Measurements from ENCODE around the gene MACF1. TPM values are rescaled to one million over a fixed set of nuclear protein-coding genes. Genes with fewer than 3 reads are reported as not detected.

The MACF1 gene
- total RNA-seq, 2 donors from 2014 or later: 355 to 400 TPM

DNA sequence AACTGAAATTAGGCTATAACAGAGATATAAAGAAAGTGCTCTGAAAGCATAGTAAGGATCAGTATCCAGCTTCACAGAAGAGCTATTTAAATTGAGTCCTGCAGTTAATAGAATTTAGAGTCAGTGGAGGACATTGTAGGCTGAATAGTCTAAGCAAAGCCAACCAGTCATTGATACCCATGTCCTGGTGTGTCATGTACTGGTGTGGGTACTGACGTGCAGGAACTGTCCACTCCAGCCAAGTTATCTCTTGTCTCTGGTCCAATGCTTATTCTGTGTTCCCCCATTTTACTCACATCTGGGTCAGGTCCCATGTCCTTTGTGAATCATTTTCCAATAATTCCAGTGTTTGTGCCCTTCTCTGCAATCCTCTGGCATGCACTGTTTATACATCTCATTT, 90.0 kb downstream of the MACF1 start:
- DNase-seq (ENCODE audit: low spot score in 2 of 2) (no peak), ATAC-seq (no peak)
- H3K9me3 Mint-ChIP-seq: no peaks in the 10 kb centered on the region
- peak overlapping the region in 1 of 2 donors; percentile 56 for H3K27ac Mint-ChIP-seq
- H3K36me3 Mint-ChIP-seq: peaks cover 17 to 55% of the 10 kb centered on the region in 2 donors

DNA sequence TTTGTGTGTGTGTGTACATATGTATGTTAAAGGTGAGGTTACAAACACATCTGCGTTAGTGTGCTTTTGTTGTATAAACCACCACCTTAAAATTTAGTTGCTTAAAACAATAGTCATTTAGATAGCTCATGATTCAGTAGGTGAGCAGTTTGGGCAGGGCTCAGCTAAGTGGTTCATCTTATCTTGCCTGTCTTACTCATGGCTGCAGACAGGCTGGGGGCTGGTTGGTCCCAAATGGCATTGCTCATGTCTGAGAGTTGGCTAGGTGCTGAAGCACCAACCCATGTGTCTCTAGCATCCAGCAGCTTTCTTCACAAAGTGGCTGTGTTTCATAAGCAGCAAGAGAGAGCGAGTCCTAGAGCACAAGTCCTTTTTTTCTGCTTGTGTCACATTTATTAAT, 91.4 kb downstream of the MACF1 start:
- DNase-seq (ENCODE audit: low spot score in 2 of 2) (no peak), ATAC-seq (peak; percentile 80 to 81)
- peak overlapping the region in 1 of 2 donors; percentile 16 for H3K27ac Mint-ChIP-seq
- no peaks in the 10 kb centered on the region for H3K9me3 Mint-ChIP-seq
- H3K36me3 Mint-ChIP-seq: peaks cover 21 to 59% of the 10 kb centered on the region in 2 donors

DNA sequence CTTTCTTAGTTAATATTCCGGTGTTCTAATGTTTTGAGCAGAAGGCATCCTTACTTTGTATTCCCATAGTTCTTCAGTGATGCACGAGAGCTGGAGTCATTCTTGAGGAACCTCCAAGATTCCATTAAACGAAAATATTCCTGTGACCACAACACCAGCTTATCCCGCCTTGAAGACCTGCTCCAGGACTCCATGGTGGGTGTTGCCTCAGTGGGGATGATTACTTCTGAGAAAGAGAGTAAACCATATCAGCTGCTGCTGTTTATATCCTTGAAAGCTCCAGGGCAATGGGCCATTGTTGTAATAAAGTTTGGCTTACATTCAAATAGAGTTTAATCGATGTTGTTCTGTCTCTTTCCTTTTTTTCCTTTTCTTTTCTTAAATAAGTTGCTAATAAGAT, 93.1 kb downstream of the MACF1 start:
- no peak for ATAC-seq
- peaks cover 21 to 52% of the 10 kb centered on the region in 2 donors for H3K36me3 Mint-ChIP-seq
- no peaks in the 10 kb centered on the region for H3K9me3 Mint-ChIP-seq

DNA sequence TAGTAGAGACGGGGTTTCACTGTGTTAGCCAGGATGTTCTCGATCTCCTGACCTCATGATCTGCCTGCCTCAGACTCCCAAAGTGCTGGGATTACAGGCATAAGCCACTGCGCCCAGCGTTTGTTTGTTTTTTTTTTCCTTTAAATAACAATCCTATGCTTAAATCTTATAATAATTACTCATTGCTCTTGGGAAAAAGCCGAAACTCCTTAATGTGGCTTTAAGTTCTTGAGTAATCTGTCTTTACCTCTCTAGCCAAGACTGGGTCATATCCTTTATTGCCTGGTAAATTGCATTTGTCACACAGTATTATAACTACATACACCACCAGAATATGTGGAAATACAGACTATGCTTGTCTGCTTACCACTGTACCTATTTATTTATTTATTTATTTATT, 97.1 kb downstream of the MACF1 start:
- ATAC-seq (no peak), DNase-seq (ENCODE audit: low spot score in 2 of 2) (no peak)
- H3K36me3 Mint-ChIP-seq: peaks cover 4 to 32% of the 10 kb centered on the region in 2 donors
- H3K27ac Mint-ChIP-seq: peak overlapping the region in 1 of 2 donors; percentile 36
- no peaks in the 10 kb centered on the region for H3K9me3 Mint-ChIP-seq

More for the DNA sequence above, 93.1 kb downstream of the MACF1 start:
- H3K27ac Mint-ChIP-seq: no peak overlapping the region
- no peak for DNase-seq (ENCODE audit: low spot score in 2 of 2)

DNA sequence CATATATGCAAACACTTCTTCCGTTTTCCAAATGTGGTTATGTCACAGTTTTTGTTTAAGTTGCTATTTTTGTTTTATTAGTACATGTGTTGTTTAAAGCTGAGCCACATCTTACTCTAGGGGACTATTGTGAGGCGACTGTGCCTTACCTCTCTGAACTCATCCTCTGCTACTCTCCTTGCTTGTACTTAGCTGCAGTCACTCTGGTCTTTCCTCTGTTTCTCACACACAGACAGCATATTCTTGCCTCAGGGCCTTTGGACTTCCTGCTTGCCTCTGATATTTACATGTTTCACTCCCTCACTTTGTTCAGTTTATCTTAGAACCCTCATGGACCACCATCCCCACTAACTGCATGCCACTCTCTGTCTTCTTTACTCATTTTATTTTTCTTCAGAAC, 101.1 kb downstream of the MACF1 start:
- ATAC-seq (no peak), DNase-seq (ENCODE audit: low spot score in 2 of 2) (no peak)
- H3K36me3 Mint-ChIP-seq: peaks cover 0 to 31% of the 10 kb centered on the region in 2 donors
- H3K9me3 Mint-ChIP-seq: no peaks in the 10 kb centered on the region
- no peak overlapping the region for H3K27ac Mint-ChIP-seq

DNA sequence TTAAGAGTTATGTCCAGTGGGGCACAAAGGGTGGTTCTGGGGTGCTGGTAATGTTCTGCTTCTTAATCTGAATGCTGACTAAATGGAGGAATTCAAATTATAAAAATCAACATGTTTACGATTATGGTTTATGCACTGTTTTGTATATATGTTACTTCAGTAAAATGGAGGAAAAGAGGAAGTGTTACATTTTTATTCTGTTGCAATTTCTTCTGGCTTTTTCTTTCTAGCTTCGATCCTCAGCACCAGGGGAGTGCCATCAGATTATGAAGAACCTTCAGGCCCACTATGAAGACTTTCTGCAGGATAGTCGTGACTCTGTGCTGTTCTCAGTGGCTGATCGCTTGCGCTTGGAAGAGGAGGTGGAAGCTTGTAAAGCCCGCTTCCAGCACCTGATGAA, 105.5 kb downstream of the MACF1 start:
- H3K27ac Mint-ChIP-seq: no peak overlapping the region
- peaks cover 0 to 12% of the 10 kb centered on the region in 2 donors for H3K36me3 Mint-ChIP-seq
- no peaks in the 10 kb centered on the region for H3K9me3 Mint-ChIP-seq
- DNase-seq (ENCODE audit: low spot score in 2 of 2) (no peak), ATAC-seq (no peak)

DNA sequence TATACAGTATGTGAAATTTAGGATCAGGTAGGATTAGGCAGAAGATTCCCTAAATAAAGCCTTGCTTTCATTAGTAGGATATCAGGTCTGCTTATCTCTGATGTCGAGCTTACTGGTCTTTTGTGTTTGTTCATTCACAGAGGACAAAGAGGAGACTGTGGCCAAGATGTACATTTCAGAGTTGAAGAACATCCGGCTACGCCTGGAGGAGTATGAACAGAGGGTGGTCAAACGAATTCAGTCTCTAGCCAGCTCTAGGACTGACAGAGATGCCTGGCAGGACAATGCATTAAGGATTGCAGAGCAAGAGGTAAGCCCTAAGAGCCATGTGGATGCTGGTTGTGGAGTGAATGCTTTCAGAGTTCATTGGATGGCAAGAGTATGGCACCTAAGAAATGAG, 106.2 kb downstream of the MACF1 start:
- no peak for ATAC-seq
- Mint-ChIP-seq H3K27ac (no peak overlapping the region), H3K9me3 (no peaks in the 10 kb centered on the region), H3K36me3 (peaks cover 0 to 17% of the 10 kb centered on the region in 2 donors)
- DNase-seq (ENCODE audit: low spot score in 2 of 2): no peak

DNA sequence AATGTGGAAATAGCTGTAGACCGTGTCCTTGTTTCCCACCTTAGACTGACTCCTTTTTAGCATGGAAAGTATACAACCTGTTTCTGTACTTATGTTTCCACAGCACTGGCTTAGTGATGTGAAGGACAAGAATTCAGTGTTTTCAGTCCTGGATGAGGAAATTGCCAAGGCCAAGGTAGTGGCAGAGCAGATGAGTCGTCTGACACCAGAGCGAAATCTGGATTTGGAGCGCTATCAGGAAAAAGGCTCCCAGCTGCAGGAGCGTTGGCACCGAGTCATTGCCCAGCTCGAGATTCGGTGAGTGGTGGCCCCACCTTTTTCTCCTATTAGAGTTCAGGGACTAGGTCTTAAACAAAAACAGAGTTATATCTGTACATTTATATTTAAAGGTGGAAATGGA, 112.6 kb downstream of the MACF1 start:
- Mint-ChIP-seq H3K36me3 (peaks cover 6 to 28% of the 10 kb centered on the region in 2 donors), H3K27ac (peak overlapping the region in 1 of 2 donors; percentile 53), H3K9me3 (no peaks in the 10 kb centered on the region)
- DNase-seq (ENCODE audit: low spot score in 2 of 2) (no peak), ATAC-seq (no peak)

DNA sequence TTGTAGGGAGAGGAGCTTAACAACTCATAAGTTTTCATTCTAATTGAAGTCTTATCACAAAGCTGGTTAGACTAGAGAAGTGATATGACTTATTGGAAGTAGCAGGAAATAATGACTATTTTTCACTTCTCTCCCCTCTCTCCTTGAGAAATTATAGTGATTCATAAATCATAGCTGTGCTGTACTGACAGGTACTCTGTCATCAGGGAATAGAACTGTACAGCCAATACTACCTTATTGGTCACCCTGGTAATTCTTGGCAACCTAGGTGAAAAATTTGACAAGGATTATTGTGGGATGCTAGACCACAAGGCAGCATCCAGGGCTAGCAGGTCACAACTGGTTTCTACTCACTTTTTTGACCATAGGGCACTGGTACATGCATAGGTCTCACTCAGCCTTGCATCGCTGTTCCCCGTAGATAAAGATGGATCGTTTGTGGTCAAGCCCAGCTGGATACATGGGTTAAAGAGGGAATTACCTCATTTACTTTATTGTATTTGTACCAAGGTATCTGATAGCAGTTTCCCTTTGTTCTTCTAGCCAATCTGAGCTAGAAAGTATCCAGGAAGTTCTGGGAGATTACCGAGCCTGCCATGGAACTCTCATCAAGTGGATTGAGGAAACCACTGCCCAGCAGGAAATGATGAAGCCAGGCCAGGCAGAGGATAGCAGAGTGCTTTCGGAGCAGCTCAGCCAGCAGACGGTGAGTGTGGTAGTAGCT, 113.6 kb downstream of the MACF1 start:
- DNase-seq (ENCODE audit: low spot score in 2 of 2): no peak
- ATAC-seq: peak in 1 of 2 donors; percentile 44
- Mint-ChIP-seq H3K27ac (no peak overlapping the region), H3K36me3 (peaks cover 10 to 33% of the 10 kb centered on the region in 2 donors), H3K9me3 (no peaks in the 10 kb centered on the region)

DNA sequence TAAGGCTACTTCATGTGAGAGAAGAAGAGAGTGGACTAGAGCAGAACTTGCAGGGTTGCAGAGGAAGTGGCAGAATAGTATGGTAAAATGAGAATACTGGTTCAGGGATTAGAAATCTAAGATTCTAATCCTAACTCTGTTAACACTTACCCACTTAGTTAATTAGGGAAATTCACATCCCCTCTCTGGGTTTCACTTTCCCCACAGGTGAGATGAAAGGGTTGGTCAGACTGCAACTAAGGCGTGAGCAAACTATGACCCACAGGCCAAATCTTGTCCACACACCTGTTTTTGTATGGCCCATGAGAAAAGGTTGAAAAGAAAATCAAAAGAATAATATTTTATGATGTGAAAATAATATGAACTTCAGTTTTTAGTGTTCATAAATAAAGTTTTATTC, 117.5 kb downstream of the MACF1 start:
- DNase-seq (ENCODE audit: low spot score in 2 of 2) (no peak), ATAC-seq (no peak)
- Mint-ChIP-seq H3K9me3 (no peaks in the 10 kb centered on the region), H3K36me3 (peaks cover 10 to 29% of the 10 kb centered on the region in 2 donors), H3K27ac (peak overlapping the region; percentile 66 to 95)

DNA sequence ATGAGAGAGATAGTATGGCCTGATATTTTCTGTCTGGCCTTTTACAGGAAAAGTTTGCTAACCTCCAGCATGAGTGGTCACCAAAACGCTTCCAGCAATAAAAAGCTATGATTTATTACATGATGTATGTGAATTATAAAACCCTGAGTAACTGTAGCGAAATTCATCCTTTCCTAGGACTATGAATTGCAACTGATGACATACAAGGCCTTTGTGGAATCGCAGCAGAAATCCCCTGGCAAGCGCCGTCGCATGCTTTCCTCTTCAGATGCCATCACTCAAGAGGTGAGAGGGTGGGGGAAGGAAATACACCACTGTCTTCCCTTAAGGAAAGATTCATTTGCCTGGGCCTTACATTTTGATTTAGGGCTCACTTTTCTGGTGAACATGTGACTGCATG, 117.9 kb downstream of the MACF1 start:
- H3K36me3 Mint-ChIP-seq: peaks cover 10 to 30% of the 10 kb centered on the region in 2 donors

DNA sequence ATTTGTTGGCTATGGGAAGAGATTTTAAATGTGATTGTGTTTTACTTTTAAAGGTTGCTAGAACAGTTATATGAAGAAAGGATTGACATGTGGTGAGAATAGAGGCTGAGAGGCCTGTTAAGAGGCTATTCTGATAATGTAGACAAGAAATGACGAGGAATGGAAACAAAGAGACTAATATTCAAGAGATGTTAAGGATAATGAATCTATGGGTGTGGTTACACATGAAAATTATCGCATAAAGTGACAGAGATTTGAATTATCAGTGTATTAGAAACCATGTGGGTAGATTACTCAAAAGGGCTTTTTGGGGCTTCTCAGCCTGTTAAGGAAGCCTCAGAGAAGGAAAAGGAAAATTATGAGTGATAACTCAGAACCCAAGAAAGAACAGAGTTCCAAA, 120.4 kb downstream of the MACF1 start:
- ATAC-seq: no peak
- no peak overlapping the region for H3K27ac Mint-ChIP-seq
- no peak for DNase-seq (ENCODE audit: low spot score in 2 of 2)
- peaks cover 8 to 30% of the 10 kb centered on the region in 2 donors for H3K36me3 Mint-ChIP-seq
- H3K9me3 Mint-ChIP-seq: no peaks in the 10 kb centered on the region

More for the DNA sequence above, 117.9 kb downstream of the MACF1 start:
- ATAC-seq (no peak), DNase-seq (ENCODE audit: low spot score in 2 of 2) (no peak)
- Mint-ChIP-seq H3K27ac (peak overlapping the region in 1 of 2 donors; percentile 25), H3K9me3 (no peaks in the 10 kb centered on the region)

DNA sequence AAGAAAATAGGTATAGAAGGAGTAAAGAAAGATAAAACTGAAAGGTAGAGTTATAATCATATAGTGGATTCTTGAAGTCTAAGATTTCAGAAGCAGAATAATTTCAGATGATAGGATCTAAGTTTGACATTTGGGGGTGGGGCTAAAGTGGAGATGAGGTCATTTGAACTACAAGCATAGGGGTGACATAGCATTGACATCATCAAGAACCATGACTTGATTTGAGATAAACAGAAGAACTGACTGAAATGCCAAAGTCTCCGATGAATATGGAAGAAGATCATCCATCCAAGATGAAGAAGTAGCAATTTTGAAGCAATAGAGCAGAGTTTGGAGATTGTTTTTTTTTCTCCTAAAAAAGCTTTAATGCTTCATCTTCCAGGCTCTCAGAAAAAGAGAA, 122.3 kb downstream of the MACF1 start:
- no peaks in the 10 kb centered on the region for H3K9me3 Mint-ChIP-seq
- peak overlapping the region in 1 of 2 donors; percentile 53 for H3K27ac Mint-ChIP-seq
- no peak for DNase-seq (ENCODE audit: low spot score in 2 of 2)
- peaks cover 9 to 22% of the 10 kb centered on the region in 2 donors for H3K36me3 Mint-ChIP-seq
- no peak for ATAC-seq

DNA sequence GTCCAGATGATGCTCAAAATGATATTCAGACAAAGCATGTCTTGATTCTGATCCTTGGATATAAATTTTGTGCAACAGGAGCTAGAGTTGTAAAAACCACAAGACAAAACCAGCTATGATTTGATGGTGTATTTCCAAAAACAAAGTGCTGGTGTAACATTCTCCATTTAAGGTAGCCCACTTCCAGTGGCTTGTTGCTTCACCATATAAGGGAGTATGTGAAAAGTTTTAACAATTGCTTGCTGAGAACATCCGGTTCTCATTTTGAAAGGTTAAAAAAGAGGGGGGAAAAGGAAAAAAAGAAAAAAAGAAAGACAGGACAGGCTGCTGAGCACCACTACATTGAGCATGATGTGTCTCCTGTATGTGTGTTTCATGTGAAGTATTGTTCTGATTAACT, 123.6 kb downstream of the MACF1 start:
- H3K27ac Mint-ChIP-seq: peak overlapping the region; percentile 53 to 66
- H3K9me3 Mint-ChIP-seq: no peaks in the 10 kb centered on the region
- ATAC-seq (peak; percentile 26 to 42), DNase-seq (ENCODE audit: low spot score in 2 of 2) (no peak)
- H3K36me3 Mint-ChIP-seq: peaks cover 14 to 16% of the 10 kb centered on the region in 2 donors

DNA sequence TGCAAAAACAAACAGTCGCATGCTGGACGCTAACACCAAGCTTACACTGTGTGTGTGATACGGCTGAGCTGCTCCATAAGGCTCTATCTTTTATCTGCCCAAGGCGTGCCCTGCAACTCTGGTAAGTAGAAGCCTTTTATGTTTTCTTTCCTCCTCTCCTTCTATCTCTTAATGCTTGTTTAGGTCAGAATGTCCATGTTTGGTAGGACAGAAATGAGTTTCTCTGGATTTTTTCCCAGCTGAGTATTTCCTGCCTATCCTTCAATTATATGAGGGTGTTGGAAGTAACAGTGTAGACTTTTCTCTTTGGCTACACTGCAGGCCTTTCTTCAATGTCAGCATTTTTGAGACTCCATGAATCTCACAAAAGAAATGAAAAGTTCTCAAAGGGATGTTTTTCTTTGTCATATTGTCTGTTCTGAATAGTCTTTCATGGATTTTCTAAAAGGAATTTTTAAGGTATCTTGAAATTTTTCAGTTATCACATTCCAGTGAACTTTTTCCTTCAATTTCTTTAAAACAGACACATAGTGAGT, 124.2 kb downstream of the MACF1 start:
- DNase-seq (ENCODE audit: low spot score in 2 of 2) (no peak), ATAC-seq (peak in 1 of 2 donors; percentile 23)
- Mint-ChIP-seq H3K9me3 (no peaks in the 10 kb centered on the region), H3K36me3 (peaks cover 16 to 17% of the 10 kb centered on the region in 2 donors), H3K27ac (no peak overlapping the region)

DNA sequence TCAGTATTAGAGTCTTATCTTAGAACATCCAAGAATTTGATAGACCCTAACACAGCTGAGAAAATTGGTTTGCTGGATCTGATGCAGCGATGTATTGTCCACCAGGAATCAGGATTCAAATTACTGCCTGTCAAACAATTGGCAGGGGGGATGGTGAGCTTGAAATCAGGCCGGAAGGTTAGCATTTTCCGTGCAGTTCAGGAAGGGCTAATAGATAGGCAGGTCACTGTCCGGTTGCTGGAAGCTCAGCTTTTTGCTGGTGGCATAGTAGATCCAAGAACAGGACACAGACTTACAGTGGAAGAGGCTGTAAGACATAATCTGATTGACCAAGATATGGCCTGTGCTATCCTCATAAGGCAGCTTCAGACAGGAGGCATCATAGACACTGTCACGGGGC, 127.2 kb downstream of the MACF1 start:
- H3K9me3 Mint-ChIP-seq: no peaks in the 10 kb centered on the region
- peaks cover 15 to 25% of the 10 kb centered on the region in 2 donors for H3K36me3 Mint-ChIP-seq
- ATAC-seq (no peak), DNase-seq (ENCODE audit: low spot score in 2 of 2) (no peak)
- H3K27ac Mint-ChIP-seq: peak overlapping the region; percentile 30 to 69

DNA sequence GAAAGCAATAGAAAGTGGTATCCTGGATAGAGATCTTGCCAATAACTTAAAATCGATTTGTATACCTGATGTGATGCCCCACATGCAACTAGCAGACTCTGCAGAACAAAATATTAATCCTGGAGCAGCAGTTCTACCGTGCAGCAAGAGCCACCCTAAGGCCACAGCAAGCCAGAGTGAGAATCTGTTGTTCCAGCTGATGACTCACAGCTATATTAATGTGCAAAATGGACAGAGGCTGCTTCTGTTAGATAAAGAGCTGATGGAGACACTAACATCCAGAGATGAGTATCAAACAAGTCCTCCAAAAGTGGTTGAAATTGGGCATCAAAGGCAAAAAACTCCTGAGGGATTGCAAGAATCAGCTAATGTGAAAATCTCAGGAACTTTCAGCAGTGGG, 127.8 kb downstream of the MACF1 start:
- DNase-seq (ENCODE audit: low spot score in 2 of 2): no peak
- Mint-ChIP-seq H3K36me3 (peaks cover 9 to 25% of the 10 kb centered on the region in 2 donors), H3K9me3 (no peaks in the 10 kb centered on the region), H3K27ac (peak overlapping the region; percentile 30 to 69)
- no peak for ATAC-seq

DNA sequence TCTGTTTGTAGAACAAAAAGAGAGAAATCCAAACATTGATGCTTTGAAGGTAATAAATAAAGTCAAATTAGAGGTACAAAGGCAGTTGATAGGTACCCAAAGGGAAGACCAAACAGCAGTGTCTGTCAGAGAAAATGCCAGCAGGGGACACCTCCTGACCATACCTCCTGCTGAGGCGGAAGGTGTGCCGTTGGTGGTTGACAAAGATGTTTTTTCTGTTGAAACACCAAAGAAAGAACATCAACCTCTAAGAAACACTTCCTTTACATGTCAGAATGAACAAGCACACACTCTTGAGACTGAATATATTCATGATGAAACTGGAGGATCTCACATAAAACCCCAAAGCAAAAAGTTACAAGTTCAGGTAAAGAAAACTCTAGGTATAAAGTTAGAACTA, 128.3 kb downstream of the MACF1 start:
- Mint-ChIP-seq H3K27ac (peak overlapping the region; percentile 30 to 69), H3K9me3 (no peaks in the 10 kb centered on the region), H3K36me3 (peaks cover 4 to 24% of the 10 kb centered on the region in 2 donors)
- peak in 1 of 2 donors; percentile 35 for ATAC-seq
- DNase-seq (ENCODE audit: low spot score in 2 of 2): no peak
